GM12892 (cell line): Measurements from ENCODE around the gene WSCD1.

ENCODE experiments used
- POLR2A ChIP-seq: IDR thresholded peaks from 2 replicates; pipeline ENCODE4 v1.6.1; 2011; ENCODE audit warnings: low read depth, low read length, control low read depth
- POLR2AphosphoS5 ChIP-seq: IDR thresholded peaks from 2 replicates; pipeline ENCODE4 v1.6.1; 2011; ENCODE audit warnings: low read depth, low read length, control low read depth

GRCh38 chr17:6078458-6078871 is 8.3 kb downstream of the WSCD1 start:
- TF ChIP-seq POLR2A (no peak), POLR2AphosphoS5 (no peak)
